Suprapubic skin (tissue), 4 donors: ENCODE measurements around the gene NTHL1. TPM values are rescaled to one million over a fixed set of nuclear protein-coding genes. Genes with fewer than 3 reads are reported as not detected.

Experiments
- DNase-seq, 2 donors: peaks; one replicate each; pipeline ENCODE4 v3.0.0-alpha.2; 2019; ENCODE audit warnings: low spot score in 2 of 2
- H3K27ac ChIP-seq: fragments of 200-600 bp; sonication (generic); one replicate; pipeline ENCODE4 v1.5.1; 2019
- H3K27me3 ChIP-seq: fragments of 200-600 bp; sonication (generic); one replicate; pipeline ENCODE4 v1.5.1; 2019
- H3K36me3 ChIP-seq: fragments of 200-600 bp; sonication (generic); one replicate; pipeline ENCODE4 v1.5.1; 2019
- H3K4me1 ChIP-seq: fragments of 200-600 bp; sonication (generic); one replicate; pipeline ENCODE4 v1.5.1; 2019
- H3K4me3 ChIP-seq: fragments of 200-600 bp; sonication (generic); one replicate; pipeline ENCODE4 v1.5.1; 2019; ENCODE audit warnings: mild to moderate bottlenecking
- H3K9me3 ChIP-seq: fragments of 200-600 bp; sonication (generic); one replicate; pipeline ENCODE4 v1.5.1; 2019
- CTCF ChIP-seq, 2 donors: fragments of 200-600 bp in 1 of 2; fragments of 450-650 bp in 1 of 2; sonication (generic) in 1 of 2; IDR thresholded peaks; one replicate each; pipeline ENCODE4 v1.5.1; 2016 to 2019; ENCODE audit warnings: antibody characterized with exemption in 2 of 2, mild to moderate bottlenecking in 1 of 2, moderate library complexity in 1 of 2
- EP300 ChIP-seq: sonication (generic); formaldehyde crosslinking; IDR thresholded peaks from one replicate; pipeline ENCODE4 v1.6.1; 2017; ENCODE audit warnings: antibody characterized with exemption
- POLR2A ChIP-seq, 2 donors: fragments of 450-650 bp; IDR thresholded peaks; one replicate each; pipeline ENCODE4 v1.6.1; 2017; ENCODE audit warnings: antibody characterized with exemption in 2 of 2, mild to moderate bottlenecking in 2 of 2, moderate library complexity in 2 of 2
- POLR2AphosphoS5 ChIP-seq, 3 donors: sonication (generic); formaldehyde crosslinking; IDR thresholded peaks; one replicate each; pipeline ENCODE4 v1.6.1; 2017; ENCODE audit warnings: antibody characterized with exemption in 3 of 3
- WGBS: methylation state at CpG from one replicate; pipeline ENCODE4 v1.1.5; 2018; 5-methylcytosine and 5-hydroxymethylcytosine counted together
- total RNA-seq, 4 donors: library from RNA; depleted of rRNA; stranded (reverse); fragments of >200 nt; gene quantifications; one replicate each; pipeline ENCODE4 v1.1.0, GENCODE V29; 2016

The NTHL1 gene
- total RNA-seq, 4 donors from 2014 or later = 15.9 to 40.5 (median 20.9) TPM

GRCh38 chr16:2078691-2079090, 31.1 kb upstream of the NTHL1 start:
- no peak for TF ChIP-seq POLR2A (IDR thresholded peaks at IDR 0.05)
- TF ChIP-seq EP300 = no peak
- no peak for TF ChIP-seq CTCF (IDR thresholded peaks at IDR 0.05)
- no peak for TF ChIP-seq POLR2AphosphoS5 (IDR thresholded peaks at IDR 0.05)
- 71% methylated on average over 17 of the region's 23 CpGs for WGBS
- Histone ChIP-seq H3K4me1 (peaks cover 24% of the 10 kb centered on the region), H3K9me3 (no peaks in the 10 kb centered on the region), H3K4me3 (no peak overlapping the region), H3K36me3 (peaks cover 86% of the 10 kb centered on the region), H3K27me3 (no peaks in the 10 kb centered on the region), H3K27ac (no peak overlapping the region)
- DNase-seq = no peak

GRCh38 chr16:2078096-2078495, 30.5 kb upstream of the NTHL1 start:
- H3K4me3 ChIP-seq = no peak overlapping the region
- DNase-seq = no peak
- H3K4me1 ChIP-seq = peaks cover 23% of the 10 kb centered on the region
- no peaks in the 10 kb centered on the region for H3K27me3 ChIP-seq
- WGBS = 82% methylated on average over 6 of the region's 7 CpGs
- H3K27ac ChIP-seq = no peak overlapping the region
- H3K36me3 ChIP-seq = peaks cover 88% of the 10 kb centered on the region
- TF ChIP-seq CTCF (IDR thresholded peaks at IDR 0.05) (no peak), EP300 (no peak), POLR2A (IDR thresholded peaks at IDR 0.05) (no peak), POLR2AphosphoS5 (IDR thresholded peaks at IDR 0.05) (no peak)
- no peaks in the 10 kb centered on the region for H3K9me3 ChIP-seq

- 89% methylated on average over 5 of the region's 21 CpGs for WGBS
- peaks cover 88% of the 10 kb centered on the region for H3K36me3 ChIP-seq
Observed at GRCh38 chr16:2077696-2078095, 30.1 kb upstream of the NTHL1 start.

DNA sequence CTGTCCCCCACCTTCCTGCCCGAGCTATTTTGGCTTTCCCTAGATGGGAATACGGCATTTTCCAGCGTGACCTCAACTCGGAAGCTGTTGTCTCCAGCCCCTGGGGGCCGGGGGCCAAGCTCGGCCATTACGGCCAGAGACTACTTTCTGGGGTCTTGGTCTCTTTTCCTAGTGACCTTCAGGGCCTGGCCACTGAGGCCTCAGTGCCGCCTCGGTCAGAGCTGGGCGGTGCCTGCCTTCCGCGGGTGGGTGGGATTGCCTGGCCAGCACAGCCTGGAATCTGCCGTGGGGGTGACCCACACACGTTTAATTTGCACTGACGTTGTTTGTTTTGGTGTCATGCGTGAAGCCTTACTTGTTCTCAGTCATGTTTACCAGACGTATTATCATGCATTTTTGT, 29.4 kb upstream of the NTHL1 start:
- Histone ChIP-seq H3K9me3 (no peaks in the 10 kb centered on the region), H3K4me1 (peaks cover 13% of the 10 kb centered on the region), H3K4me3 (no peak overlapping the region), H3K27me3 (no peaks in the 10 kb centered on the region), H3K27ac (no peak overlapping the region), H3K36me3 (peaks cover 88% of the 10 kb centered on the region)
- 94% methylated on average over 16 of the region's 17 CpGs for WGBS
- TF ChIP-seq EP300 = no peak
- DNase-seq = no peak

More at GRCh38 chr16:2077696-2078095, 30.1 kb upstream of the NTHL1 start:
- Histone ChIP-seq H3K4me1 (peaks cover 19% of the 10 kb centered on the region), H3K27me3 (no peaks in the 10 kb centered on the region), H3K9me3 (no peaks in the 10 kb centered on the region), H3K4me3 (no peak overlapping the region), H3K27ac (no peak overlapping the region)
- DNase-seq = no peak
- no peak for TF ChIP-seq EP300
- TF ChIP-seq POLR2AphosphoS5 (IDR thresholded peaks at IDR 0.05) = no peak
- TF ChIP-seq CTCF (IDR thresholded peaks at IDR 0.05) = no peak
- no peak for TF ChIP-seq POLR2A (IDR thresholded peaks at IDR 0.05)

DNA sequence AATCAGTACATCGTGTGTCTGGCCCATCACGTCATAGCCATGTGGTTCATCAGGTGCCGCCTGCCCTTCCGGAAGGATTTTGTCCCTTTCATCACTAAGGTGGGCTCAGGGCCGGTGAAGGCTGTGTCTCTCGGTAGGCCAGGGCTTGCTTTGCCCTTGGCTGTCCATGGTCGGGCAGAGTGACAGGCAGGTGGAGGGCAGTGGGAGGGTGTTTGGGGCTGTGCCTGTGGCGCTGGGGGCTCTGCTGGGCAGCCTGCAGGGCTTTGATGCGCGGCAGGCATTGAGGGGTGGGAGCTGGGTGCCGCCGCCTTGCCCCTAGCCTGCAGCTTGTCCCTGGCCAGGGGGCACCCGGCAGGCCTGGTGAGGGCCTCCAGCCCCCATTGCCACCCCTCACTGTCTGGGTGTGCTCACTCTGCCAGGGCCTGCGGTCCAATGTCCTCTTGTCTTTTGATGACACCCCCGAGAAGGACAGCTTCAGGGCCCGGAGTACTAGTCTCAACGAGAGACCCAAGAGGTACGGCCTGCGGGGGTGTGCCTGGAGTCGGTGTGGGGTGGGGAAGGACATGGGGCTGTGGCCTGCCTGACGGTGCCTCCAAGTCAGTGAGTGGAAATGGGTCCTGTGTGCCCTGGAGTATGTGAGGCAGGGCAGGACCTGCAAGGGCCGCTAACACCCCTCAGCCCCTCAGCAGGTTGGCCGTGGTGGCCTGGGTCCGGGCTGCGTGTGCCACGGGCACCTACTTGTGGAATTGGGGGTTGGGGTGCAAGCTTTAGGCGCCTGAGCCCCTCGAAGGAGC, 28.6 kb upstream of the NTHL1 start:
- Histone ChIP-seq H3K36me3 (peaks cover 89% of the 10 kb centered on the region), H3K27me3 (no peaks in the 10 kb centered on the region), H3K4me3 (no peak overlapping the region), H3K9me3 (no peaks in the 10 kb centered on the region), H3K4me1 (peaks cover 8% of the 10 kb centered on the region), H3K27ac (no peak overlapping the region)
- TF ChIP-seq EP300 (no peak), CTCF (IDR thresholded peaks at IDR 0.05) (no peak), POLR2A (IDR thresholded peaks at IDR 0.05) (no peak), POLR2AphosphoS5 (IDR thresholded peaks at IDR 0.05) (no peak)
- WGBS = 90% methylated on average over 10 of the region's 28 CpGs
- no peak for DNase-seq
